ENCODE data around the gene CCDC39. TPM values are rescaled to one million over a fixed set of nuclear protein-coding genes. Genes with fewer than 3 reads are reported as not detected.

Gene CCDC39
- total RNA-seq (not detected), polyA plus RNA-seq (not detected)
- long read RNA-seq, donor 1, result 0 reads
- long read RNA-seq, donor 2, result 0 reads
- long read RNA-seq, donor 3, result 0 reads

- WGBS, 4 donors, result 1% methylated on average over 54 to 56 of the region's 56 CpGs
- Histone ChIP-seq H3K27me3 (peaks cover 0 to 44% (median 7%) of the 10 kb centered on the region in 9 donors), H3K4me3 (peak within 1 kb of the TSS; percentile 41 to 71 (median 56)), H3K27ac (no peak within 1 kb of the TSS), H3K9me3 (no peaks in the 10 kb centered on the region), H3K36me3 (no peaks in the 10 kb centered on the region), H3K4me1 (peaks cover 0 to 16% (median 13%) of the 10 kb centered on the region in 12 donors)
- DNase-seq, result peak; percentile 11 to 66 (median 37)
- intact Hi-C loops (cut with DNase I), result no loop called here
- TF ChIP-seq CTCF (IDR thresholded peaks at IDR 0.05) (no peak), POLR2A (IDR thresholded peaks at IDR 0.05) (no peak)
- peak in 3 of 4 donors; percentile 78 to 93 (median 78) for ATAC-seq
Observed at GRCh38 chr3:180679178-180680096, at the start of gene CCDC39. TSS of gene CCDC39 (minus strand) at chr3:180679489. CDS start at chr3:180679380, 109 bp downstream.

GRCh38 chr3:180720012-180720411 is 40.7 kb upstream of the CCDC39 start:
- H3K4me3 ChIP-seq, result no peak overlapping the region
- no peak overlapping the region for H3K27ac ChIP-seq
- H3K36me3 ChIP-seq, result no peaks in the 10 kb centered on the region
- no peaks in the 10 kb centered on the region for H3K4me1 ChIP-seq
- 0 to 47% (median 40%) methylated on average over 1 of the region's 1 CpG for WGBS, 4 donors
- no peaks in the 10 kb centered on the region for H3K27me3 ChIP-seq
- ATAC-seq (no peak), DNase-seq (no peak)
- TF ChIP-seq POLR2A (IDR thresholded peaks at IDR 0.05) (no peak), CTCF (IDR thresholded peaks at IDR 0.05) (no peak)
- peaks cover 0 to 6% (median 0%) of the 10 kb centered on the region in 12 donors for H3K9me3 ChIP-seq
- intact Hi-C loops (cut with DNase I), result no loop called here

- H3K27ac ChIP-seq, result no peak overlapping the region
- ATAC-seq, result no peak
- TF ChIP-seq POLR2A (IDR thresholded peaks at IDR 0.05), result no peak
- no peak for TF ChIP-seq CTCF (IDR thresholded peaks at IDR 0.05)
- no peaks in the 10 kb centered on the region for H3K4me1 ChIP-seq
- no peak for DNase-seq
- H3K4me3 ChIP-seq, result no peak overlapping the region
- H3K27me3 ChIP-seq, result no peaks in the 10 kb centered on the region
- intact Hi-C loops (cut with DNase I), result no loop called here
- 25 to 33% (median 31%) methylated on average over 2 of the region's 2 CpGs for WGBS, 4 donors
- H3K36me3 ChIP-seq, result no peaks in the 10 kb centered on the region
- H3K9me3 ChIP-seq, result peaks cover 0 to 3% (median 0%) of the 10 kb centered on the region in 12 donors
Observed at GRCh38 chr3:180707896-180708295, 28.6 kb upstream of the CCDC39 start.

GRCh38 chr3:180705619-180706018 is 26.3 kb upstream of the CCDC39 start:
- Histone ChIP-seq H3K27ac (no peak overlapping the region), H3K27me3 (no peaks in the 10 kb centered on the region), H3K9me3 (peaks cover 0 to 3% (median 0%) of the 10 kb centered on the region in 12 donors), H3K4me1 (no peaks in the 10 kb centered on the region), H3K36me3 (no peaks in the 10 kb centered on the region), H3K4me3 (no peak overlapping the region)
- WGBS, 4 donors, result 44 to 51% (median 48%) methylated on average over 4 of the region's 4 CpGs
- ATAC-seq (no peak), DNase-seq (no peak)
- intact Hi-C loops (cut with DNase I), result no loop called here
- TF ChIP-seq POLR2A (IDR thresholded peaks at IDR 0.05) (no peak), CTCF (IDR thresholded peaks at IDR 0.05) (no peak)

Measured in heart left ventricle (tissue), 16 donors.